PC-9 (cell line): Measurements from ENCODE around the gene COPRS. TPM values are rescaled to one million over a fixed set of nuclear protein-coding genes. Genes with fewer than 3 reads are reported as not detected.

Experiments used
- BruUV-seq: library from RNA; stranded (reverse); fragments of 400-500 nt; replicated peaks from 2 replicates; lab custom pipeline; 2021; lab: Mats Ljungman, UMichigan
- CTCF ChIA-PET: fragments of 300-600 bp; sonication (Branson Sonifier 250); formaldehyde crosslinking; loops from one replicate; lab custom pipeline; 2022; ENCODE audit warnings: antibody characterized with exemption; lab: Charles Lee
- POLR2A ChIA-PET: fragments of 300-600 bp; sonication (Branson Sonifier 250); formaldehyde crosslinking; loops from one replicate; lab custom pipeline; 2022; ENCODE audit warnings: antibody characterized with exemption; ENCODE audit not compliant: unreplicated experiment; lab: Charles Lee
- DNase-seq, 2 experiments: peaks; one replicate each; pipeline versions ENCODE4 v3.0.0 to v3.0.0-alpha.2; 2015 to 2022; ENCODE audit warnings: mixed read lengths in 1 of 2
- H2AFZ ChIP-seq: fragments of 200-600 bp; sonication (generic); 2 replicates; pipeline ENCODE4 v1.8.1; 2017; ENCODE audit warnings: antibody characterized with exemption
- H3F3A ChIP-seq: fragments of 200-600 bp; sonication (generic); 2 replicates; pipeline ENCODE4 v1.8.1; 2017; ENCODE audit warnings: antibody characterized with exemption, mild to moderate bottlenecking, low read depth; ENCODE audit not compliant: insufficient read depth
- H3K27ac ChIP-seq: fragments of 200-600 bp; sonication (generic); 2 replicates; pipeline ENCODE4 v1.6.1; 2016; ENCODE audit warnings: mixed run types
- H3K27me3 ChIP-seq: fragments of 200-600 bp; sonication (generic); 2 replicates; pipeline ENCODE4 v1.6.1; 2016; ENCODE audit warnings: low read depth, mixed run types; ENCODE audit not compliant: insufficient read depth
- H3K36me3 ChIP-seq: fragments of 200-600 bp; sonication (generic); 2 replicates; pipeline ENCODE4 v1.6.1; 2016; ENCODE audit warnings: low read depth, mixed run types
- H3K4me1 ChIP-seq: fragments of 200-600 bp; sonication (generic); replicated peaks from 2 replicates; pipeline ENCODE4 v1.6.1; 2016; ENCODE audit warnings: mixed run types; ENCODE audit not compliant: insufficient read depth
- H3K4me2 ChIP-seq: fragments of 200-600 bp; sonication (generic); 2 replicates; pipeline ENCODE4 v1.6.1; 2017; ENCODE audit warnings: mixed run types
- H3K4me3 ChIP-seq: fragments of 200-600 bp; sonication (generic); 2 replicates; pipeline ENCODE4 v1.6.1; 2016; ENCODE audit warnings: mixed run types
- H3K79me2 ChIP-seq: fragments of 200-600 bp; sonication (generic); 2 replicates; pipeline ENCODE4 v1.6.1; 2017; ENCODE audit warnings: low read depth, mixed run types
- H3K9me2 ChIP-seq: fragments of 200-600 bp; sonication (generic); 2 replicates; pipeline ENCODE4 v1.8.1; 2017; ENCODE audit warnings: mild to moderate bottlenecking; ENCODE audit not compliant: insufficient read depth
- H3K9me3 ChIP-seq: fragments of 200-600 bp; sonication (generic); 2 replicates; pipeline ENCODE4 v1.8.1; 2016; ENCODE audit warnings: low read depth; ENCODE audit not compliant: insufficient read depth
- H4K20me1 ChIP-seq: fragments of 200-600 bp; sonication (generic); 2 replicates; pipeline ENCODE4 v1.8.1; 2017; ENCODE audit not compliant: insufficient read depth
- EZH2 ChIP-seq: fragments of 200-600 bp; sonication (generic); IDR thresholded peaks from 2 replicates; pipeline ENCODE4 v1.8.0; 2017; ENCODE audit warnings: antibody characterized with exemption, low read depth
- intact Hi-C: fragments of 100-400 bp; cut with micrococcal nuclease; formaldehyde crosslinking; loops from one replicate; pipeline ENCODE4 v1.10.0; 2022; ENCODE audit not compliant: unreplicated experiment
- total RNA-seq: library from RNA; stranded (reverse); gene quantifications from 2 replicates; pipeline ENCODE4 v1.2.3, GENCODE V29; 2021
- TF ChIP-seq, protein P1 (sequence below): fragments of 200-600 bp; sonication (generic); conservative IDR thresholded peaks from 2 replicates; pipeline ENCODE4 v1.6.1; 2017; ENCODE audit warnings: mixed run types, antibody characterized with exemption, mild to moderate bottlenecking, moderate library complexity

COPRS gene
- total RNA-seq, 1 experiment from 2014 or later, result 48.3 TPM

DNA sequence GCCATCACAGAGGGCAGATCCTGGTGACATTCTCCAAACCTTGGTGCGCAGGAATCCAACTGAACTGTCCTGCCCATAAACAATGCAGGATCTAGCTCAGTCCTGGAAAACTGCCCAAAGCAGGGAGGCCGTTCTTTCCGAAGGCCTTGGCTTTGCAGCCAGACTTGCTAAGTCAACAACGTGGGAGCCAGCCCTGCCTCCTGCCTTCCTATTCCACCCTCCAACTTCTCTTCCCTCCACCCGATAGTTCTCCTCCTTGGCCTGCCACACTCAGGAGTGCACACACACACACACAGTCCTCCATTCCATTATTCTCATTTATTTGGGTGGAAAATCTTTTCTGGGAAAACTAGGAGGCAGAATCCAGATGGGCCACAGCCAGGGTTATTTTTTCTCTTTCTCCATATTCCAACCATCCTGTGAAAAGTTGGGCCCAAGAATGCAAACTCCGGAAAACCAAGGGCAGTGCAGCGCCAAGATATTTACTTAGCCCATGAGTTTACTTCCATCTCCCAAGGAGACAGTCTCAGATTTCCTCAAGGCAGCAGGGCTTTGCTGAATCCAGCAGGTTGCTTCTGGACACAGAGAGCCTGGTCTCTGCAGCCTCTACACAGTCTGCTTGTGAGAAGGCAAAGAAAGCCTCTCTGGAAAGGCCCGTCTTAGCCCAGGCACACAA, 15.8 kb downstream of the COPRS start:
- Histone ChIP-seq H3K4me1 (no peaks in the 10 kb centered on the region), H3K79me2 (no peaks in the 10 kb centered on the region), H2AFZ (no peak overlapping the region), H3K36me3 (no peaks in the 10 kb centered on the region), H3K9me3 (no peaks in the 10 kb centered on the region), H3K9me2 (no peaks in the 10 kb centered on the region), H3K4me3 (no peak overlapping the region), H3F3A (no peaks in the 10 kb centered on the region), H3K4me2 (no peak overlapping the region), H4K20me1 (no peaks in the 10 kb centered on the region), H3K27ac (no peak overlapping the region), H3K27me3 (no peaks in the 10 kb centered on the region)
- CTCF ChIA-PET, result interaction anchor here (0.7 to 0.9 kb wide), 2 partner anchors 53 to 286 kb away, joined by 5 to 6 read pairs; no protein-coding TSS in a partner anchor
- TF ChIP-seq EZH2, result no peak
- TF ChIP-seq, protein P1, sequence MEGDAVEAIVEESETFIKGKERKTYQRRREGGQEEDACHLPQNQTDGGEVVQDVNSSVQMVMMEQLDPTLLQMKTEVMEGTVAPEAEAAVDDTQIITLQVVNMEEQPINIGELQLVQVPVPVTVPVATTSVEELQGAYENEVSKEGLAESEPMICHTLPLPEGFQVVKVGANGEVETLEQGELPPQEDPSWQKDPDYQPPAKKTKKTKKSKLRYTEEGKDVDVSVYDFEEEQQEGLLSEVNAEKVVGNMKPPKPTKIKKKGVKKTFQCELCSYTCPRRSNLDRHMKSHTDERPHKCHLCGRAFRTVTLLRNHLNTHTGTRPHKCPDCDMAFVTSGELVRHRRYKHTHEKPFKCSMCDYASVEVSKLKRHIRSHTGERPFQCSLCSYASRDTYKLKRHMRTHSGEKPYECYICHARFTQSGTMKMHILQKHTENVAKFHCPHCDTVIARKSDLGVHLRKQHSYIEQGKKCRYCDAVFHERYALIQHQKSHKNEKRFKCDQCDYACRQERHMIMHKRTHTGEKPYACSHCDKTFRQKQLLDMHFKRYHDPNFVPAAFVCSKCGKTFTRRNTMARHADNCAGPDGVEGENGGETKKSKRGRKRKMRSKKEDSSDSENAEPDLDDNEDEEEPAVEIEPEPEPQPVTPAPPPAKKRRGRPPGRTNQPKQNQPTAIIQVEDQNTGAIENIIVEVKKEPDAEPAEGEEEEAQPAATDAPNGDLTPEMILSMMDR, result no peak
- no TSS peak for BruUV-seq
- POLR2A ChIA-PET, result no interaction called here
- intact Hi-C loops, result loop anchor here (5.0 kb wide), 1 partner anchor 456 kb away; no protein-coding TSS in a partner anchor
- no peak for DNase-seq

DNA sequence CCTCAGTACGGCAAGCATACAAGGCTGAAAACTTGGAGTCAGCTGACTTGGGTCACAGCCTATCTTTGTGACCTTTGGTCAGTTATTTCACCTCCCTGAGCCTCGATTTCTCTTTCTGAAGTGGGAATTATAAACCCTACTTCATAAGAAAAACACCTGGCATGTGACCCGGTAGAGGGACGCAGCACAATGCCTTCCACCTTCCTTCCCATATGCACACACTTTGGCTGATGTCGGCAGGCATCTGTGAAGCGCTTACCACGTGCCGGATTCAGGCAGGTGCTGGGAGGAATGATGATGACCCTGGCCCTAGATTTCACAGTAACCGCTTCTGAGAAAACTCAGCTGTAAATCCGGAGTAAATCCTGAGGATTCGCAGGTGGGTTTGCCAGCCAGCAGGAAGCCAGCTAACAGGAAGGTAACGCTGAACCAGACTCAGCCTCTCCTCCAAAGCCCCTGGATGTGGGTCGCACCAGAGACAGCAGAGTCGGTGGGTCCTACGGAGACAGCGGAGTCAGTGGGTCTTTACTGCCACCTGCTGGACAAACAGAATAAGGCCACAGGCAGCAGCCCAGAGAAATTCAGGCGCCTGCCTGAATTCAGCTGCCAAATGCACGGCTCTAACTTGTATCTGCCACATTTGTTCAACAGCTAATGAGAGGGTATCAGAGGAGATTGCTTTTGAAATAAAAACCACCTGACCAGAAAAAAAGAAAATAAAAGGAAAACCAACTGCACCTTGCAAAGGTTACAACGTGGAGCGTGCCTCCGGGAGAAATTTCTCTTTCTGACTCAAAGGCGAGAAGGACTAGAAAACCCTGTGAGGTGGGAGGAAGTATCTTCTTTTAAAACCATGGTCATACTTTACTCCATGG, 16.6 kb downstream of the COPRS start:
- H3K4me1 ChIP-seq, result no peaks in the 10 kb centered on the region
- H4K20me1 ChIP-seq, result no peaks in the 10 kb centered on the region
- POLR2A ChIA-PET, result no interaction called here
- no peaks in the 10 kb centered on the region for H3F3A ChIP-seq
- TF ChIP-seq, protein P1, result peak; percentile 98
- TF ChIP-seq EZH2, result no peak
- H3K9me3 ChIP-seq, result no peaks in the 10 kb centered on the region
- no peak overlapping the region for H3K27ac ChIP-seq
- BruUV-seq, result no TSS peak
- H3K9me2 ChIP-seq, result no peaks in the 10 kb centered on the region
- CTCF ChIA-PET, result interaction anchor here (0.7 to 0.9 kb wide), 3 partner anchors 9 to 285 kb away, joined by 4 to 6 read pairs (median 4); no protein-coding TSS in a partner anchor
- H3K4me3 ChIP-seq, result peak overlapping the region; percentile 42; the same call in 1 of the 2 replicates
- intact Hi-C loops, result loop anchor here (1.0 to 5.0 kb wide), 3 partner anchors 284 to 455 kb away; no protein-coding TSS in a partner anchor
- DNase-seq, result peak; percentile 43 to 62
- H3K27me3 ChIP-seq, result no peaks in the 10 kb centered on the region
- peak overlapping the region; percentile 50; the same call in 1 of the 2 replicates for H2AFZ ChIP-seq
- H3K36me3 ChIP-seq, result no peaks in the 10 kb centered on the region
- H3K79me2 ChIP-seq, result no peaks in the 10 kb centered on the region
- H3K4me2 ChIP-seq, result peak overlapping the region; percentile 77

DNA sequence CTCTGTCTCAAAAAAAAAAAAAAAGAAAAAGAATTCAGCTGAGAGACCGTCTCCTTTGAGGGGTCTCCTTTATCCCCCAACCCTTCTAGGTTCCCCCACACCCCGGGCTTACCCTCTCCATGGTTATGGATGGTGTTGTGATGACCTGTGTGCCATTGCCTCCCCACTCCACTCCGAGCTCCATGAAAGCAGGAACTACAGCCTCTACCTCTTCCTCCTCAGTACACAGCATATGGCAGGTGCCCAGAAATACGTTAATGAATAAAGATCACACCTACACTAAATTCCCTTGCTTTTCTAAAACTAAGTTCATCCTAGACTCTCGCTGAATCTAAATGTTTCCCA, 17.2 kb downstream of the COPRS start:
- TF ChIP-seq, protein P1, result no peak
- TF ChIP-seq EZH2, result no peak

More for the DNA sequence above, 17.2 kb downstream of the COPRS start:
- H3K27me3 ChIP-seq, result no peaks in the 10 kb centered on the region
- ChIA-PET CTCF (interaction anchor here (0.7 to 0.9 kb wide), 2 partner anchors 8 to 261 kb away, joined by 4 read pairs; no protein-coding TSS in a partner anchor), POLR2A (no interaction called here)
- H4K20me1 ChIP-seq, result no peaks in the 10 kb centered on the region
- H3K36me3 ChIP-seq, result no peaks in the 10 kb centered on the region
- no peaks in the 10 kb centered on the region for H3F3A ChIP-seq
- no peak overlapping the region for H3K4me3 ChIP-seq
- H3K9me2 ChIP-seq, result no peaks in the 10 kb centered on the region
- BruUV-seq, result no TSS peak
- H3K9me3 ChIP-seq, result no peaks in the 10 kb centered on the region
- intact Hi-C loops, result loop anchor here (1.0 to 5.0 kb wide), 3 partner anchors 284 to 455 kb away; no protein-coding TSS in a partner anchor
- H3K27ac ChIP-seq, result no peak overlapping the region
- H2AFZ ChIP-seq, result no peak overlapping the region
- H3K4me1 ChIP-seq, result no peaks in the 10 kb centered on the region
- peak overlapping the region; percentile 77 for H3K4me2 ChIP-seq
- no peak for DNase-seq
- H3K79me2 ChIP-seq, result no peaks in the 10 kb centered on the region
